ENCODE results near the gene DACH1.
"Not testable (repeated sequence)": the region's sequence is repeated elsewhere in the genome, so short reads cannot be mapped to it uniquely, and the experiment has no call there.

Gene DACH1

DNA sequence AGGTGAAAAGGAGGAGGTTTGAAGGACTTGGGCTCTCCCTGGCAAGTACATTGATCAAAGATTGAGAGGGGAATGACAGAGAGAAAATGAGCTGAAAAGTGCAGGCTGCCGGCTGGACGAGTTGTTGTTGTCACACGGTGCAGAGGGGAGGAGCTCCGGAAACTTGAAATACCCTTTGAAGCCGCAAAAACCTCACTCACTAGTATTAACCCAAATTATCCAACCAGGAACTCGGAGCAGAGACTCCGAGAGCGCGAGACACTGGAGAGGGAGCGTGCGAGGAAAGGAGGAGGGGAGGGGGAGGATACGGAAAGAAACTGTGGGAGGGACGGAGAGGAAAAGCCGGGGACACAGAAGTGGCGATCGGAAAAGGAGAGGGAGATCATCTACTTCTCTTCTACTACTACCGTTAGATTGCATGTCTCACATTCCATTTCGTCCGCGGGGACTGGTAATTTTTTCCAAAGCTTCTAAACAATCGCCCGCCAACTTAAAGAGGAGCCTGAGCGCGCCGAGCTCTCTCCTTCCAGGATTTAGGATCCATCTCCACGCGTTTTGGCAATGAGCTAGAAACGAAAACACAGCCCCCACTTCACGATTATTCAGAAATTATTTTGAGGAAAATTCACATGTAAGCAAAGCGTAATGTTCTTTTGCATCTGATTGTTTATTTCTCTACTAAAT lies at the start of gene DACH1:
TSS of gene DACH1 (minus strand) at position 74 of the 684 bp plus-strand sequence.
- DNase-seq (ENCODE audit: low read depth in 2 of 2), result no peak

DNA sequence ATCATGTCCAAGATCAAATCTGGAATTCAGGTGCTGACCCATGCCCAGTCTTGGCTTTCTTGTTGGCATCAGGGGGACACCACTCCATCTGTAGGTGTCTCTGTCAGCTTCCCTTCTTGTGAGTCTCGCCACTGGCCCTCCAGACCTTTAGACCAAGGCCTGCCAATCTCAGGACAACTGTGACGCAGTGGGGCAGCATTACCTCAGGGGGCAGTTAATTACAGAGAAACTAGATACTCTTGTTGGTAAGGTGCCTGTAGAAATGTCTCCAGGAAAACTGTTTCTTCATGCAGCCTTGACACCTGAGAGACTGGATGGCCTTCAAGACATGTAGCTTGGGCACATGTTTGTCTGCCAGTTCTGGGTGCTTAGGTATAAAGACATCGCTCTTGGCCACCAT lies 46.7 kb upstream of the DACH1 start:
- no peak for DNase-seq (ENCODE audit: low read depth in 2 of 2)

DNA sequence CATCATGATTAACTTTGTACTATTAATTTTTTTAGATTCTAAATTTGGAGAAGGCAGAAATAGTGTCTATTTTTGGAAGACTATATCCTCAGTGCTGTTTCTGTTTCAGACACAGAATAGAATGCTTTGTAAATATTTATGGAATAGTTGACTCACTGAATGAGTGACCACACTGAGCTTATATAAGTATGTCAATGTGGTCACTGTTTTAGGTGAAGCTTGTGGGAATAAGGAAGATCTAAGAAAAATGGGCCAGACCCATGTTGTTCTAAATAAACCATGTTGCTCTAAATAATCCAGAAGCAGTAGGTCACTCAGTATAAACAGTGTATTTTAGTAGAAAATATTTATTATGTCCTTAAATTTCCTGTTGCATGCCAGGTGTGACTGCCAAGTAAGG lies 45.5 kb upstream of the DACH1 start:
- no peak for DNase-seq (ENCODE audit: low read depth in 2 of 2)

DNA sequence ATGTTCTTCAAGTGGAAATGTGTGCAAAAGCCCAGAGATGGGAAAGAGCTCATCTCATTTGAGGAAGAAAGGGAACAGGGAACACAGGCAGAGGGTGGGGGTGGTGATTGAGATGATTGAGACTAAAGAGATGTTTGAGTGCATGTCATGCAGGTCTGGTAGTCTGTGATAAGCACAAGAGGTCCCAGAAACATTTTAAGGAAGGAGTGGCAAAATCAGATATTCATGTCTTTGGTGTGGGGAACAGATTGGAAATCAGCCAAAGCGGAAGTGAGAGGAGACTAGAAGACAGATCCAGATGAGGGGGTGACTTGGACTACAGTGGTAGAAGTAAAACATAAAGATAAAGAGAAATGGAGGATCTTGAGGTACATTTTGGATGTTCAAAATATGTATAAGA lies 39.4 kb upstream of the DACH1 start:
- DNase-seq (ENCODE audit: low read depth in 2 of 2), result no peak

DNA sequence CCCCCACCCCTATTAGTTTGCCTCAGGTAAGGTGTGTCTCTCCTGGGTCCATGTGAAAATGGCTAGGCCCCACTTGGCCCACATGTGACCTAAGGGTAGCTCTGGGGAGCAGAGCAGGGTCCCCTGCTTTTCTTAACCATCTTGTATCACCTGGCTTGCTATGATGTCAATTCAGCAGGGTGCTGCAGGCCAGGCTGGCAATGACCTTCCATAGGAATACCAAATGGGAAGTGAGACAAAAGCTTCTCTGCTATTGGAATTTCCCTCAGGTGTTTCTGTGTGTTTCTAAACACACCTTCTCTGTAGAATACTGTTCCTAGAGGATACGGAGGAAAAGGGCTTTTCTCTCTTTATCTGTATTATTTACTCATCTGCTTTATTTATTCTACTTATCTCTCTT lies 35.7 kb upstream of the DACH1 start:
- DNase-seq (ENCODE audit: low read depth in 2 of 2), result no peak

DNA sequence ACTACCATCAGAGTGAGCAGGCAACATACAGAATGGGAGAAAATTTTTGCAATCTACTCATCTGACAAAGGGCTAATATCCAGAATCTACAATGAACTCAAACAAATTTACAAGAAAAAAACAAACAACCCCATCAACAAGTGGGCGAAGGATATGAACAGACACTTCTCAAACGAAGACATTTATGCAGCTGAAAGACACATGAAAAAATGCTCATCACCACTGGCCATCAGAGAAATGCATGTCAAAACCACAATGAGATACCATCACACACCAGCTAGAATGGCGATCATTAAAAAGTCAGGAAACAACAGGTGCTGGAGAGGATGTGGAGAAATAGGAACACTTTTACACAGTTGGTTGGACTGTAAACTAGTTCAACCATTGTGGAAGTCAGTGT lies 26.5 kb upstream of the DACH1 start:
- not testable (repeated sequence) for DNase-seq (ENCODE audit: low read depth in 2 of 2)

DNA sequence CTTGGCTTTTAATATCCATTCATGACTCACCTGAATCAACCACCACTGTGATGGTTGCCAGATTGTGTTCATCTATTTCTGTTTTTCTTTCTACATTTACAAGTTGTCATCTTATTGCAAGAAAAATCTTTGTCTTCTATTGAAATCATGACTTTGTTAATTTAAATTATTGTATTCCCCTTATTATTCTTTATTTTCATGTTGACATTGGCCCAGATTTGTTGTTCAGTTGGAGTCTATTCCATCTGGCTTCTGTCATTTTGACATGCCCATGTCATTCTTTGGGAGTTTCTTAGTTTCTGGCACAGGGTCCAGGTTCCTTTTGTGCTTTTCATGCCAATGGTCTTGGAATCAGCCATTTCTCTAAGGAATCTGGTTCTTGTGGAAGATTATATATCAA lies 19.9 kb upstream of the DACH1 start:
- no peak for DNase-seq (ENCODE audit: low read depth in 2 of 2)

DNA sequence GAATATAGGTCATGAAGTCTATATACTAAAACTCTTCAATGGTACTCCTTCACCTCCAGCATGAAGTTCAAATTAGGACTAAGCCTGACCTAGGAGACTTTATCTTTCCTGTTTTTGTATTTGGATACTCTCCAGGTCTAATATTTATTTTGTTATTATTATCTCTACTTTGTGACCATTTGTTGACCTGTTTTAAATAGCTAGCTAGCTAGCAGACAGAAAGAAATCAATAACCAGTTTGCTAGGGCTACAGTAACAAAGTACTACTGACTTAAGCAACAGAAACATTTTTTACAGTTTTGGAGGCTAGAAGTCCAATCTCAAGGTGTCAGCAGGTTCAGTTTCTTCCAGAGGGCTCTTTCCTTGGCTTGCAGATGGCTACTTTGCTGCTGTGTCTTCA lies 15.1 kb upstream of the DACH1 start:
- no peak for DNase-seq (ENCODE audit: low read depth in 2 of 2)

DNA sequence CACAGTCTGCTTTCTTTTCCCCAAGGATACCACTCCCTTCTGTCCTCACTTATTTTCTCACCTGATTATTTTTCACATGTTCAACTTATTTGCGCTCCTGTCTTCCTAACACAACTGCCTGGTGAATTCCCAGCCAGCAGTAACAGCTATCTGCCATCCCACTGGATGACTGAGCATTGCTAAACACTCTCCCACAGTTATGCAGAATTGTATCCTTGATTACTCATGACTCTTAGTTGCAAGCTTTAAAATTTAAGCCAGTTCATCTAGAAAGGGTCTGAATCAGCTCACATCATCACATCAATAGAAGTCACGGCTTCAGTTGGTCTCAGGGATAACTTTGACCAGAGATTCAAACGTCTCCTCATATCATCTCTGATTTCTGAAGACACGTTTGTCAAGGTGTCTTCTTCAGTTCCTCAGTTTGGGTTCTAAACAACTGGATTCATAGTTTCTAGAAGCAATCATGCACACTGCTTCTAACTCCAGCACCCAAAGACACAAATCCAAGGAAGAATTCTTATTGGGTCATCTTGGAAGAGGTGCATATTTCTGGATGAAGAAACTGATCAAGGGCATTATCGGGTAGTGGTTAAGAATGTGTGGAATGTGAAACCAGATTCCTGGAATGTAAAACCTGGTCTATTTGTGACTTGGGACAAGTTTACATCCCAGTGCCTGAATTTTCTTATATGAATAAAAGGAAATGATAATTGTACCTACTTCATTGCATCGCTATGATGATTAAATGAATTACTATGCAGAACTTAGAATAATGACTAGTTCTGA lies 13.9 kb upstream of the DACH1 start:
- DNase-seq (ENCODE audit: low read depth in 2 of 2), result no peak

DNA sequence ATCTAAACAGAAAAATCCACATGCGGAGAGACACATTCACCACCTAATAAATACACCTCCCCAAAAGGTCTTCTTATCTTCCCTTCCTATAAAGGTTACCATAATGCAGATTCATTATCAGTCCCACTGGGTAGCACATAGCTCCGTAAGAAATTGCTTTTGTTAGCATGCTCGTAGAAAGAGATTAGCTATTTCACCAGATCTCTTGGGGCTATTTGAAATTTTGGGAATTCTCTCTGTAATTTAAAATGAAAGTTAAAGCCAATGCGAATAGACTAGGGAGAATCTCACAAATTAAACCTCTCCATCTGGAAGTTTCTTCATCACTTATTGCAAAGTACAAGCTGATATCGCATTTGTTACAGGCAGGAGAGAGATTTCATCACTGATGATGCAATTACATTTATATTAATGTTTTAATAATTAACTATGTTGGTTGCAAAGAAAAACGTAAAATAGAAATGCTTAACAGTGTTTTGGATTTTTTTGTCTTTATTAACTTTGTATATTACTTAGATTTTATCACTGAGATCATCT lies 12.9 kb upstream of the DACH1 start:
- no peak for DNase-seq (ENCODE audit: low read depth in 2 of 2)

DNA sequence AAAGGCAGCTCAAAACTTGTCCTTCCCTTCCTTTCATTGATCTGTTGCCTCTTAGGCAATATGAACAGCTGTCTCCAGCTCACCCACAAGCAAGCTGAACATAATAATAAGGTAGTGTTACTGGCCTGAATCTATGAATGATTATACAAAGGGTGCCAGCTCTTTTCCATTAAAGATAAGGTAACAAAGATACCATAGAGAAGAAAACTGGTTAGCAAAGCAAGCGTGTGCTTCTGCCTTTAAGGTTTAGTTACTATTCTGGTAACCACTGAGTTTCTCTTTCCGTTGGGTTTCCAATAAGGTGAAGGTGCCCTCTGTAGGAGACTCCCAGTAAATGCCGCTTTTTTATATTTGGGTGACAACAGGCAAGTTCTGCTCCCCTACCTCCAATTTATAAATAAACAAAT lies 12.1 kb upstream of the DACH1 start:
- no peak for DNase-seq (ENCODE audit: low read depth in 2 of 2)

DNA sequence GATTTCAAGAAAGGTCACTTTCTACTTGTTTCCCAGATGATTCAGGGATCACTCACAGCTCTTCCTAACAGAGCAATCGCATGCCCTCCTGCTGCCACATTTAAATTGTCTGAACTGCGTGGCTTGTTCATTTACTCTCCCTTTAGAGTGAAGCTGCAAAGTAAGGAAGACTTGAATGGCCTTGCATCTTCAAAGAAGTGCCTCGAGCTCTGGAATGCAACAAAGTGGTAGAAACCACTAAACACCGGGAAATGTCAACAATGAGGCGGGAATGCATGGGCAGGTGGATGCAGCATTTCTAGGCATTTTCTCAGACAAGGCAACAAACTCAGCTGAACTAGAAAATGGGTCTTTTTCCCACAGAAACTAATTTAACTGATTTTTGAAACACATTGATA lies 10.3 kb upstream of the DACH1 start:
- DNase-seq (ENCODE audit: low read depth in 2 of 2), result no peak

DNA sequence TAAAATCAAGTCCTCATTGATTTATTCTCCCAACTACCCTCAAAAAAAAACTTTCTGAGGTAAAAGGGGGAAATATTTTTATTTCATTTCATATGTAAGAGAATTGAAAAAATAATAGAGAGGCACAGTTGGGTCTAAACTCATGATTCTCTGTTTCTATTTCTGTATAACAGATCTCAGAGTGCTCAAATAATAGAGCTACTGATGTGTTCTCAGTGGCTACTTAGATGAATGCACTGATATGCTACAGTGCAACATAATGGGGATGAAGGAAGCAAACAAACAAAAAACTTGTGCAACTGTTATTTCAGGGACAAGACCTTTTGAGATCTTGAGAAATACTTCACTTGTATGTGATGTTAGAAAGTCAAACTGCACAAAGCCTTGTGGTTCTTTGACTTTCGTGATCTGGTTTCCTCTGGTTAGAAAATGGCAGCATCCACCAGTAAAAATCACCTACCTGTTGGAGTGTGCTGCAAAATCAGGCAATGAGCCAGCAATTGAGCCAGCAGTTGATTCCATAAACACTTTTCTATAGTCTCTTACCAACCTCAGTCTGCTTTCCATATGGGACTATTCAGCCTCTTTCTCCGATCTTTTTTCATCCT lies 9.7 kb upstream of the DACH1 start:
- no peak for DNase-seq (ENCODE audit: low read depth in 2 of 2)

DNA sequence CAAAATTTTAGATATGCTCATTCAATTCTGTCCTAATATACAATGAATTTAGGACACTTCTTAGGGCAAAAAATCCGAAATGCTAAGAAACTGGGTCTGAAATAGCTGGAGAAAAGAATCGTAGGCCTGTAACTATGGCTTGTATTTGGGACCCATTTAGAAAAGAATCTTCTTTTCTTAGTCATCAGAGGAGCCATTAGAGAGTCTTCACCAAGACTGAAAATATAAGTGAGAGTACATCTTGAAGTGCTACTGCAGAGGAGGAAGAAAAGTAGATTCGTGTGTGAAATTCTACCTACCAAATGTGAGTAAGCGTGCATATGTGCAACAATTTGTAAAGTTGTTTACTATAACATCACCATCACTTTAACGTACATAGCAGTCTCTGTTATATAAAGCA lies 8.8 kb upstream of the DACH1 start:
- no peak for DNase-seq (ENCODE audit: low read depth in 2 of 2)

DNA sequence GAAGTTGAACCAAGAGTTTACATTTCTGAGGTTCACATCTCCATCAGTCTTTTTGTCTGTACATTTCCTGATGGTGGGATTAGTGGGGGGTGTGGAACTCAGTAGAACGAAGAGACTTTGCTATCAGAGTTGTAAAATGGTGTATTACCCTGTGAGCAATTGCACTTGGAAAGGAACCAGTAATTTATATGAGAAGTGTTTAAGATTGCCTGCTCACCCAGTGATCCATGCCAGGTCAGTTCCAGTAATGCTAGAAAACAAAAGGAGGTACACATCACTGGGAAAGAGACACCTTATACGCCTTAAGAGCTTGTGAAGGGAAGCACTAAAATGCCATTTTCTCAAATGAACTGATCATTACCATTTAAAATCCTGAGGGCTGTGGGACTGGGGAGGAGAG lies 7.5 kb upstream of the DACH1 start:
- no peak for DNase-seq (ENCODE audit: low read depth in 2 of 2)

DNA sequence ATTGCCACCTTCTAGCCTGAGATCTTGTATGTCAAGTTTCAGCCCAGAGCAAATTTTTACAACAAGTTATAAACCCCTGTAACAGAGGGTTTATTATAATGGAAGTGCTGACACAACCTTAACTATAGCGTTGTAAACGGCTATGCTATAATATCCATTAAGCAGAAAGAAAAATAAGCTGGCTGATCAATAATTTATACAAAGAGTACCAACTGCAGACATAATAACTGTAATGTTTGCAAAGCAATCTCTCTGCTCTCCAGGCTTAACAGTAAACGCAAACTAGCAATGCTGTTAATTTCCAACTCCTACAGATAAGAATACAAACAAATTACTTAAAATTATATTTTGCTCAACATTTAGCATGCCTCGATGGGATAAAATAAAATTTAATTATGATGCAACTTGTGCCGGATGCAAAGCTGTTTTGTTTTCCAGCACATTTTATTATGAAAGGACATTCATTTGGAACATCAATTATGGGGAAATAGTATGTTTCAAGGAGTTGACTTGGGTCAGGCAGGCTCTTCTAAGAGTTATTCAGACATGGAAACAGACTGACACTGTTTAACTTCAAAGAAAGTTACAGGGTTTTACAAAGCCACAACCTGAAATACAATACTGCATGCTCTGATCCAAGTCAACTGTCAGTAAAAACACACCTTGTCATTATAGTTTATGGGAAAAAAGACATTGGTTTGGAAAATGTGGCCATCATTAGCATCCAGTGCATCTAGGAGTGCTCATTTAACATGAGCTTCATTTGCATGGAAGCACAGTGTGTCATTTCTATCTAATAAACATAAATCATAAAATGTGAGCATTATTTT lies 6.6 kb upstream of the DACH1 start:
- DNase-seq (ENCODE audit: low read depth in 2 of 2), result no peak

DNA sequence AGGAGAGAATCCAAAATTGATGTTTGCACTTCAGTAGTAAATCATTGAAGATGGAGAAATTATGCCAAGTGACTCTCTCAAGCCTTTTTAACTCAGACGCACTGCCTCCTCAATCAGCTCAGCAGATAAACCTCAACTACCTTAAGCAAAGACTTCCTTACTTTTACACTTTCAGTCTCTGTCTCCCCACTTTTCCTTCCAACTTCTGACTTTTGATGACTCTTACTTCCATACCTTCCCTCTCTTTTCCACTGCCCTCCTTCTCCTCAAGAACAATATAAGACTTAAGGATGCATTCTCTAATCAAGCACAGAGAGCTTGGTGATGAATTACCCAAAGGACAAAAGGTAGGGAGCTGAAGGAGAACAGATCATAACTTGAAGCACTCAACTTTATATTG lies 4.8 kb upstream of the DACH1 start:
- no peak for DNase-seq (ENCODE audit: low read depth in 2 of 2)

DNA sequence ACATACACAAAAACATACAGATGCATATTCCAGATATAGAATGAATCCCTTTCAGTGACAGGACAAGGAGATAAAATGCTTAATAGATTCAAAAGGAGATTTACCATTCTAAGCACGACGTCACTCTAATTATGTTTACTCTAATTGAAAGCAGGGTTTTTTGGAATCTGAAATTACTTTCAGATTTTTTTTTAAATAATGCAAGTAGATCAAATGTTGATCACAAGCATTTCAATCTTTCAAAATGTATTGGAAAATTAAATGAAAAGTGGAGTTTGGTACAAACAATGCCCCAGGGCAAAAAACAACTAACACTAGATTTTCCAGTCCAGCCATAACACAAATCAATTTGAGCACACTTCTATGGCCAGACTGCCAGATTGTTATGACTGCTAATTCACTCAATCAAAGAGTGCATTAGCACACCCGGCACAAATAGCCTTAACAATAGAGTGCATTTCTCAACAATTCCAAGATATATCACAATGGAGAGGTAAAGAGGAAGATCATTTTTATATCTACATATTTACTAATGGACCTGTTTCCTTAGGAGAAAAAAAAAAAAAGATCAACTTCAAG lies 4.3 kb upstream of the DACH1 start:
- no peak for DNase-seq (ENCODE audit: low read depth in 2 of 2)

DNA sequence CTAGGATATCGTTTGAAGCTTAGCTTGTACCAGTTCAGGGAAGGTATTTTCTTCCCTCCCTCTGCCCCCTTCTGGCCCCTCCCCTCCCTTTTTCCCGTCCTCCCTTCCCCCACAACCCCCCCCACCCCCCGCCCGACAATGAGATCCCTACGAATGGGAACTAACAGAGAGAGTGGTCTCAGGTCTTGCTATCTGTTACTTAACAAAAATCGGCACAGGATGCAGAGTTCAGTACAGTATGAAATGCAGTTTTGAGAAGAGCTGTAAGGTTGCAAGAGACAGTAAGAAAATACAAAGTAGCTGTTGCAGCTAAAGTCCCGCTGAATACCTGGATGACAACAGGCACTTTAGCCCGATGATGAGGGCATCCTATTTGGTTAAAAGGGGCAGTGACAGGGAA lies 3.1 kb upstream of the DACH1 start:
- no peak for DNase-seq (ENCODE audit: low read depth in 2 of 2)

DNA sequence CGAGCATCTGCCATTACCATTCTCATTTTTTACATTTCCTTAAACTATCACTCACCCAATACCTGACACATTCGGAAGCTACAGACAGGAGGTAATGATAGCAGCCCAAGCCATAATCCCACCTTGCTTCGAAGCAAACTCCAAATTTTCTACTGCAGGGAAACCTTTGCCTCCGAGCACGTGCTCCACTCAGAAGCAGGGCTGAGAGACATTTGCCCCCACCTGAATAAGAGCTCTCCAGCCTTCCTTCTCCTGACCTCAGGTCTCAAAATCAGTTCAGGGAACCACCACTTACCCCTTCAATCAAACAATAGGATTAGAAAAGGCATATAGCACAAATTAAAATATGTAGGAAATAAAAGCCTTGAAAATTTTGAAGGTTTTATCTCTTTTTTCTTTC lies 2.3 kb upstream of the DACH1 start:
- DNase-seq (ENCODE audit: low read depth in 2 of 2), result no peak

DNA sequence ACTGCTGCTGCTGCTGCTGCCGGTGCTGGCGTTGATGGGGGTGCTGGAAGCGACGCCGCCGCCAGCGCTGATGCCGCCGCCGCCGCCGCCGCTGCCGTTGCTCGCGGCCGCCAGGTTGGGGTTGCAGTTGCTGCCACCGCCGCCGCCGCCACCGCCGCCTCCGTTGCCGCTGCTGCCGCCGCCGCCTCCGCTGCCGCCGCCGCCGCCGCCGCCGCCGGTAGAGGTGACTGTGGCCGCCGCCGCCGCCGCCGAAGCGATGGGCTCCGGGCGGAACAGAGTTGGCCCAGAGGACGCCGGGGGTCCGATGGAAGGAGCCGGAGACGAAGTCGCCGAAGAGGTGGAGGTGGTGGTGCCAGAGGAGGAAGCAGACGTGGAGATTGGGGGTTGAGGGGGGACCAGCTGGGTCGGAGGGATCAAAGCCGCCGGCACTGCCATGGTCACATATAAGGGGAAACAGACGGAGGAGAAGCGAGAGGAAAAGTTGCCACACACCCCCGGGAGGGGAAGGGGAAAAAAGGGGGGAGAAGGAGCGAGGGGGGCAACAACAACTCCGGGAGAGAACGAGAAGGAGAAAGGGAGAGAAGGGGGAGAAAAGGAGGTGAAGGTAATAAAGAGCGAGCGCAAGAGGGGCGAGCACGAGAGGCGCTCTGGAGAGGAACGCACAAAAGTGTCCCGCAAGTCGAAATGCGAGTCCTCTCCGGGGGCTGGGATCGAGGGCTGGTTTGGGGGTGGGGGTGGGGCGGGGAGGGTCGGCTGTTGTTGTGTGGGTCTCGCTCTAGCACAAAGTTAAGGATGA lies 471 bp downstream of the DACH1 start:
- DNase-seq (ENCODE audit: low read depth in 2 of 2), result no peak
